ENCODE data around the gene MAGEA6.

GRCh38 chrX:152814048-152814447 lies 44.6 kb upstream of the MAGEA6 start:
- no peak for TF ChIP-seq CTCF (IDR thresholded peaks at IDR 0.05; ENCODE audit: extremely low read depth in 1 of 2, insufficient read depth in 1 of 2, low read depth in 1 of 2, low read length in 2 of 2)
- TF ChIP-seq POLR2A (IDR thresholded peaks at IDR 0.05; ENCODE audit: low read depth, low read length): no peak

Data from endothelial cell of umbilical vein (primary cell).